CD4-positive, alpha-beta T cell treated with Interleukin-2 at 100 ng/mL for 4 hours (primary cell): ENCODE results near the gene DCC.

Experiments used
- DNase-seq: peaks from one replicate; pipeline ENCODE4 v3.0.0-alpha.2; 2020; ENCODE audit warnings: low spot score

DCC gene

GRCh38 chr18:52914148-52914547 is 574.2 kb downstream of the DCC start:
- DNase-seq, result no peak

GRCh38 chr18:52920665-52921064 is 580.7 kb downstream of the DCC start:
- no peak for DNase-seq

- no peak for DNase-seq
Measured at GRCh38 chr18:52933356-52933755, 593.4 kb downstream of the DCC start.

- DNase-seq, result no peak
Measured at GRCh38 chr18:52936931-52937330, 596.9 kb downstream of the DCC start.

GRCh38 chr18:52937840-52938239 is 597.8 kb downstream of the DCC start:
- DNase-seq, result no peak

- DNase-seq, result no peak
Measured at GRCh38 chr18:52945552-52945951, 605.6 kb downstream of the DCC start.

- no peak for DNase-seq
Measured at GRCh38 chr18:52948868-52949444, 609.0 kb downstream of the DCC start.

GRCh38 chr18:52950155-52950554 is 610.2 kb downstream of the DCC start:
- DNase-seq, result no peak

- DNase-seq, result no peak
Measured at GRCh38 chr18:52953387-52953786, 613.4 kb downstream of the DCC start.

- no peak for DNase-seq
Measured at GRCh38 chr18:52963481-52963880, 623.5 kb downstream of the DCC start.

GRCh38 chr18:52970686-52971085 is 630.7 kb downstream of the DCC start:
- DNase-seq, result no peak

- DNase-seq, result no peak
Measured at GRCh38 chr18:52971097-52971496, 631.1 kb downstream of the DCC start.

- DNase-seq, result no peak
Measured at GRCh38 chr18:52979892-52980291, 639.9 kb downstream of the DCC start.

- DNase-seq, result no peak
Measured at GRCh38 chr18:52991246-52991645, 651.2 kb downstream of the DCC start.

- DNase-seq, result no peak
Measured at GRCh38 chr18:52992041-52992440, 652.0 kb downstream of the DCC start.

GRCh38 chr18:52995875-52996274 is 655.9 kb downstream of the DCC start:
- DNase-seq, result no peak

- no peak for DNase-seq
Measured at GRCh38 chr18:52999633-53000032, 659.6 kb downstream of the DCC start.

GRCh38 chr18:53004798-53005197 is 664.8 kb downstream of the DCC start:
- no peak for DNase-seq

GRCh38 chr18:53018791-53019190 is 678.8 kb downstream of the DCC start:
- no peak for DNase-seq

GRCh38 chr18:53025247-53025646 is 685.2 kb downstream of the DCC start:
- no peak for DNase-seq

GRCh38 chr18:53028565-53028964 is 688.6 kb downstream of the DCC start:
- no peak for DNase-seq

- no peak for DNase-seq
Measured at GRCh38 chr18:53033128-53033527, 693.1 kb downstream of the DCC start.

GRCh38 chr18:53038608-53039007 is 698.6 kb downstream of the DCC start:
- no peak for DNase-seq

GRCh38 chr18:53040286-53040685 is 700.3 kb downstream of the DCC start:
- no peak for DNase-seq

- no peak for DNase-seq
Measured at GRCh38 chr18:53056064-53056463, 716.1 kb downstream of the DCC start.
